HCEC 1CT (cell line): ENCODE data around the gene ITGB1.
"Not testable (repeated sequence)": the region's sequence is repeated elsewhere in the genome, so short reads cannot be mapped to it uniquely, and the experiment has no call there.

Experiments
- DNase-seq: peaks from one replicate; pipeline ENCODE4 v3.0.0-alpha.2; 2017

ITGB1 gene

DNA sequence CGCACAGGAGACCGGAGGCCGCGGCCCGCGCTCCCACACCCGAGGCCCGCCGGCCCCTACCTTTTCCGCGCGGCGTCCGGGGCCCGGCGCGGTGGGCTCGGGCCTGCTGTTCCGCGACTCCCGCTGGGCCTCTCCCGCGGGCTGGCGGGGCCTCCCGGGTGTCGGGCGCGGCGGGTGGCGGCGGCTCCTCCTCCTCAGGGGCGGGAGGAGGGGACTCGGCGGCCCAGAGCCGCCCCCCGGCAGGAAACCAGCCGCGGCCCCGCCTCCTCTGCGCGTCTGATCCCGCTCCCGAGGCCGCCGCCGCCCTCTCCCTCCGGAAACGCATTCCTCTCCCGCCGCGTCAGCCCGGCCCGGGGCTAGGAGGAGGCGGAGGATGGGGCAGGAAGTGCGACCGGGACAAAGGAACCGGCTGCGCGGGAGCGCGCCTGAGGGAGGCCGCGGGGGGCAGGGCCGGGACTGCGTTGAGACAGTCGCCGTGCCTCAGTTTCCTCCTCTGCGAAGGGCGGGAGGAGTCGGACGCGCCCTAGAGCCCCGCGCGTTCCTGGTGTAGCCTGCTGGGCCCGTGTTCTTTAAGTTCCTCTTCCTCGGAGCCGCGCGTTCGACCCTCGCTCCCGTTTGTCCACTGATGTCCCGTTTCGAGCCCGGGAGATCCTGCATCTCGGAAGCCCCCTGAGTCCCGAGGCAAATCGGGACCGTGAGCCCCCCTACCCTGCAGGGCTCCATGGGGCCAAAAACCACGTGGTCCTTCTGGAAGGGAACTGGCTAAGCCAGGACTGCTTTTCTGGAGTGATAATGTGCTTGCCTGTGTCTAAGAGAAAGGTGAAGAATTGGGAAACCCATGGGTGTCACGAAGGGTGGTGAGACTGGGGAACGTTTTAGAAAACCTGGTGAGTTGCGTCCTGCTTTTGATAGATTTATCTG, at the start of gene ITGB1:
TSS of gene ITGB1 (minus strand) at position 146 of the 921 bp plus-strand sequence. CDS start 22,672 bp downstream, outside the sequence.
- DNase-seq: peak; percentile 98

- peak; percentile 8 for DNase-seq
Observed at GRCh38 chr10:33006342-33006887, 48.4 kb upstream of the ITGB1 start.

GRCh38 chr10:33005322-33006301, 47.6 kb upstream of the ITGB1 start:
- peak; percentile 99 for DNase-seq

DNA sequence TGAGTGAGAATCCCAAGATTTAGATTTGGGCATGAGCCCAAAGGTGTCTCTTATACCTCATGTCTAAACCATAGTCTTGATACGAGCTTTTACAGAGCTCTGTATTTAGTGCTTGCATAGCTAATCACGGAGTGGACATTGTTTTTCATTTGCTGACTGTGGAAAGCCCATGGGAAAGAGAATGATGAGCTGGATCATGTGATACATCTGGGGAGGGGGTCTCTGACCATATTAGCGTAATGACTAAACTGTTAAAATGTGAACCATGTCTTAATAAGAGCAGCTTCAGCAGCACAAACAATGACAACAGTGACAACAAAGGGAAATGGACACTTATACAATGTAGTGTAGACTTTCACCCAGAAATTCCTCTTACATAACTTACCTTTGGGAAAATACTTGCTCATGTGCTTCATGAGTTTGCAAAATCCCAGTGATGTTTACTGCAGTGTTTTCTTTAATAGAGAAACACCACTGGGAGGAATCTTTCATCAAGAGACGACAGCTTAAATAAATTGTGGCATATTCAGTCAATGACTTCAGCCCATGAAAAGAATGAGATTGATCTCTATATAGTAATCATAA, 44.0 kb upstream of the ITGB1 start:
- no peak for DNase-seq

DNA sequence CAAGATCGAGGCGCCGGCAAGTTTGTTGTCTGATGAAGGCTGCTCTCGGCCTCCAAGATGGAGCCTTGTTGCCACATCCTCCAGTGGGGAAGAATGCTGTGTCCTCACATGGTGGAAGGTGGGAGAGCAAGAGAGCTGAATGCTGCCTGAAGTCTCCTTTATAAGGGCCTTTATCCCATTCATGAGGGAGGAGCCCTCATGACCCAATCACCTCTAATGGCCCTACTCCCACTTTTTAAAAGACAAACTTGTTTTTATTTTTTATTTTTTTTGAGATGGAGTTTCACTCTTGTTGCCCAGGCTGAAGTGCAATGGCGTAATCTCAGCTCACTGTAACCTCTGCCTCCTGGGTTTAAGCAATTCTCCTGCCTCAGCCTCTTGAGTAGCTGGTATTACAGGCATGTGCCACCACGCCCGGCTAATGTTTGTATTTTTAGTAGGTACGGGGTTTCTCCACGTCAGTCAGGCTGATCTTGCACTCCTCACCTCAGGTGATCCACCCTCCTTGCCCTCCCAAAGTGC, 40.1 kb upstream of the ITGB1 start:
- DNase-seq: not testable (repeated sequence)

GRCh38 chr10:32995751-32996150, 37.7 kb upstream of the ITGB1 start:
- DNase-seq: no peak

- no peak for DNase-seq
Observed at GRCh38 chr10:32995066-32995622, 37.1 kb upstream of the ITGB1 start.

DNA sequence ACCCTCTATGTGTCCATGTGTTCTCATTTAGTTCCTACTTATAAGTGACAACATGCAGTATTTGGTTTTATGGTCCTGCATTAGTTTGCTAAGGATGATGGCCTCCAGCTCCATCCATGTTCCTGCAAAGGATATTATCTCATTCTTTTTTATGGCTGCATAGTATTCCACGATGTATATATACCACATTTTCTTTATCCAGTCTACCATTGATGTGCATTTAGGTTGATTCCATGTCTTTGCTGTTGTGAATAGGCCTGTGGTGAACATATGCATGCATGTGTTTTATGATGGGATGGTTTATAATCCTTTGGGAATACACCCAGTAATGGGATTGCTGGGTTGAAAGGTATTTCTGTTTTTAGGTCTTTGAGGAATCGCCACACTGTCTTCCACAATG, 36.6 kb upstream of the ITGB1 start:
- not testable (repeated sequence) for DNase-seq

DNA sequence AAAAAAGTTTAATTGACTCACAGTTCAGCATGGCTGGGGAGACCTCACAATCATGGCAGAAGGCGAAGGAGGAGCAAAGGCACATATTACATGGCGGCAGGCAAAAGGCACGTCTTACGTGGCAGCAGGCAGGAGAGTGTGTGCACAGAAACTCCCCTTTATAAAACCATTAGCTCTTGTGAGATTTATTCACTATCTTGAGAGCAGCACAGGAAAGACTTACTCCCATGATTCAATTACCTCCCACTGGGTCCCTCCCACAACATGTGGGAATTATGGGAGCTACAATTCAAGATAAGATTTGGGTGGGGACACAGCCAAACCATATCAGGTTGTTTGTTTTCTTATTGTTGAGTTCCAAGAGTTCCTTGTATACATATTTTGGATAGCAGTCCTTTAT, 34.3 kb upstream of the ITGB1 start:
- DNase-seq: not testable (repeated sequence)

DNA sequence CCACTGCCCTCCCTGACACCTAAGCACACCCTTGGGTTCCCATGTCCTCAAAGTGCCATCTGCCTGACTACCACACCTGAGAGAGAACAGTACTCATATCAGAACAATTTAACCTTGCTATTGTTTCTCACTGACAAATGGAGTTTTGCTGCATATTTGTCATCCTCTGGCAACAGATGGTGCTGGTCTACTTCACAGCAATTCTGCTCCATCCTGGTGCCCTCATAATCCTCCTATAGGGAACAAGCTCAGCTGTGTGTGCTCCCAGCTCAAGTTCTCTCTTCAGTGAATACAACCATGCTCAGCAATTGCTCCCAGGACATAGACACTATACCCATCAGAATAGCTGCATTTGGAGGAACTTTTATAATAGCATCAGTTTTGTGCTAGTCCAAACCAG, 32.8 kb upstream of the ITGB1 start:
- DNase-seq: no peak

GRCh38 chr10:32988604-32989003, 30.6 kb upstream of the ITGB1 start:
- no peak for DNase-seq

DNA sequence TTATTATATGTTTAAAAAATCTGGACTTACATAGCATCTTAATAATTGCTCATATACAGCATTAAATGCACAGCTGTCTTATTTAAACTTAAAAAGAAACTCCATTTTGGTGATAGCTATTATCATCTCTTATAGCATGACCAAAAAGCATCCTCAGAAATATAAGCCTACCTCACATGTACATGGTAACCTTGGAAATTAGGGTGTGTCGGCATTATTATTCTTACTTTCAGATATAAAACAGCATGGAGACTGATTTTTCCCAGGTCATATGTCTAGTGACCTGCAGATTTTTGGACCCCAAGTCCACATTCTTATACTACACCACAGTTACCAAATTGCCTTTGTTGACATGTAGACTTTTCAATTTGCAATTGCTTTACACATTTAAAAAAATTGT, 29.1 kb upstream of the ITGB1 start:
- no peak for DNase-seq

GRCh38 chr10:32985775-32986350, 27.8 kb upstream of the ITGB1 start:
- peak; percentile 93 for DNase-seq

DNA sequence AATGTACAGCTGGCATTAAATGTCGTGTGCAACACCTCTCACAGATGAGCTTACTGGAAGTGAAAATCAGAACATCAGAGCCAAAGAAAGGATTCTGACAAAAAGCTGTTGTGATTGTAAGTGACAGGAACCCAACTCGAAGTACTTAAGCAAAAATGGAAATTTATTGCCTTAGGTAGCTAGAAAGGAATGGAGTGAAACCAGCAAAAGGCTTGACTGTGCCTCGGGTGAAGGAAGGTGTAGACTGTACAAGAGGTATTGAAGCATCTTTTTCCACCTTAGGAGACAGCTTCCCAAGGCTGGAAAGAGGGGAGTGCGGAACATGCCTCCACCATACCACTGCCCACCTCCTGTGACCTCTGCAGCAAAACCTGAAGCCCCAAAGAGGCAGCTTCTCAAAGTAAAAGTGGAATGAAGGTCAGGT, 27.3 kb upstream of the ITGB1 start:
- no peak for DNase-seq

DNA sequence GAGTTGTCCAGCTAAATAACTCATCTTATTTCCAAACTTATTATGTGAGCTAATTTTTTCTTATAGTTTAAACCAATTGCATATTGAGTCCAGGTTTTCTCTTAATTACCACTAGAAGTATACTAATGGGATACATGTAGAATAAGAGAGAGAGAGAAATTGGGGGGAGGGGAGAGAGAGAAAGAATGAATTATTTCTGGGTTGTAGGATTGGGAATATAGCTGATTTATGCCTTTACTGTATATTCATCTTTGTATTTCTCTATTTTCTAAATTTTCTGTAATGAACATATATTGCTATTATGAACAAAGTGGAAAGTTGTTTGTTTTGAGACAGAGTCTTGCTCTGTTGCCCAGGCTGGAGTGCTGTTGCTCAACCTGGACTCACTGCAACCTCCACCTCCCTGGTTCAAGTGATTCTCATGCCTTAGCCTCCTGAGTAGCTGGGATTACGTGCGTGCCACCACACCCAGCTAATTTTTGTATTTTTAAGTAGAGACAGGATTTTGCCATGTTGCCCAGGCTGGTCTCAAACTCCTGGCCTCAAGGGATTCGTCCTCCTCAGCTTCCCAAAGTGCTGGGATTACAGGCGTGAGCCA, 26.1 kb upstream of the ITGB1 start:
- no peak for DNase-seq

- DNase-seq: peak; percentile 96
Observed at GRCh38 chr10:32982911-32983909, 25.2 kb upstream of the ITGB1 start.

- DNase-seq: peak; percentile 97
Observed at GRCh38 chr10:32982293-32982709, 24.3 kb upstream of the ITGB1 start.

DNA sequence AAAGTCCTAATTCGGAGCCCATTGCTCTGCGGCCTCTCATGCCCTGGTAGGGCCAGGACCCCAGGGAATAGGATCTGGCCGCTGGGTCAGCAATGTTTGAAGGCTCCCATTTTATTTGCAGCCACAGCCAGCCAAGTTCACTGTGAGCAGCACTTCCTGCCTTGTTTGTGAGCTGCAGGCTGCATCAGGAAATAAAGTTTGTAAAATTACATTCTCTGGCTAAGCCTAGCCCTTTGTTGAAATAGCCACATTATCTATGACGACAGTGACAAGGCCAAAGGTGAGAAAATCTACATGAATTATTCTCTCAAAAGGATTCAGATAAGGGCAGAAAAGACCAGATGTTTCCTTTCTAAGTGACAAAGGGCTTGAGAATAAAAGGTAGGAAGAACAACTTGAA, 23.7 kb upstream of the ITGB1 start:
- DNase-seq: peak; percentile 54

- peak; percentile 100 for DNase-seq
Observed at GRCh38 chr10:32980558-32981468, 22.8 kb upstream of the ITGB1 start.
